ENCODE measurements around the gene ZNF423.

The ZNF423 gene

DNA sequence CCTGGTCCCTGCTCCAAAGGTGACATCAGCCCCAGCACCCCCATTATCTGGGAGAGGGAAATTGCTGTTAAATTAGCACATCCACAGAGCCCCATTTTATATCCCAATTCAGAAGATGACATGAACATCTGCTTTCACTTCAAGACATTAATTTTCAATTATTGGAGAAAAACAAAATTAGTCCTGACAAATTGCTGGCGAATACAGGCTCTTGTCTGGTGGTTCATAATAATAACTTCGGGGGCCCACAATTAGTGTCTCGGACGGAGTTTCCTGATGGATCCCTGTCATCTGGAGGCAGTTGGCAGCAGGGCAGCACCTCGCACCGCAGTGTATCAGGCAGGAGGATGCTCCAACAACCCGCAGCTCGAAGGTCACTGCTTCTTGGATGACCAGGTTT is 7.4 kb downstream of the ZNF423 start:
- TF ChIP-seq, protein P1, sequence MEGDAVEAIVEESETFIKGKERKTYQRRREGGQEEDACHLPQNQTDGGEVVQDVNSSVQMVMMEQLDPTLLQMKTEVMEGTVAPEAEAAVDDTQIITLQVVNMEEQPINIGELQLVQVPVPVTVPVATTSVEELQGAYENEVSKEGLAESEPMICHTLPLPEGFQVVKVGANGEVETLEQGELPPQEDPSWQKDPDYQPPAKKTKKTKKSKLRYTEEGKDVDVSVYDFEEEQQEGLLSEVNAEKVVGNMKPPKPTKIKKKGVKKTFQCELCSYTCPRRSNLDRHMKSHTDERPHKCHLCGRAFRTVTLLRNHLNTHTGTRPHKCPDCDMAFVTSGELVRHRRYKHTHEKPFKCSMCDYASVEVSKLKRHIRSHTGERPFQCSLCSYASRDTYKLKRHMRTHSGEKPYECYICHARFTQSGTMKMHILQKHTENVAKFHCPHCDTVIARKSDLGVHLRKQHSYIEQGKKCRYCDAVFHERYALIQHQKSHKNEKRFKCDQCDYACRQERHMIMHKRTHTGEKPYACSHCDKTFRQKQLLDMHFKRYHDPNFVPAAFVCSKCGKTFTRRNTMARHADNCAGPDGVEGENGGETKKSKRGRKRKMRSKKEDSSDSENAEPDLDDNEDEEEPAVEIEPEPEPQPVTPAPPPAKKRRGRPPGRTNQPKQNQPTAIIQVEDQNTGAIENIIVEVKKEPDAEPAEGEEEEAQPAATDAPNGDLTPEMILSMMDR (IDR thresholded peaks at IDR 0.05; ENCODE audit: insufficient read depth, missing control alignments), result no peak
- DNase-seq (ENCODE audit: insufficient read length, low spot score), result no peak
- FAIRE-seq, result no peak

DNA sequence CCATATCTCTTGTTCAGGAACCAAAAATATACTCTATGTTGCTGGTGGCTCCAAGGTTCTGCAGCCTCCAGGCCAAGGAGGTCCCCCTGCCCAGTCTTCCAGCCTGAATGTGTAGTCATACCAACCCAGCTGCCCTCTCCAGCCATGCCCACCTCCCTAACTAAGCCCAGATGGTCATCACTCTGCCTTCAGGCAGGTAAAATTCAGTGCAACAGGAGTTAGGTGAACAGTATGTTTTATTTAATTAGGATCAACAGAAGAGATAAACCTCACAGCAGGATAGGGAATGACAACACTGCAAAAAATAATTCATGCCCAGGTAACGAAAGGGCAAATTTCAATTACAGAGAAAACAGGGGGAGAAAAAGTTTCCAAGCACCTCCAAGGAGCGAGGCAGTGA is 9.1 kb downstream of the ZNF423 start:
- FAIRE-seq (no peak), DNase-seq (ENCODE audit: insufficient read length, low spot score) (no peak)
- TF ChIP-seq, protein P1 (IDR thresholded peaks at IDR 0.05; ENCODE audit: insufficient read depth, missing control alignments), result no peak

DNA sequence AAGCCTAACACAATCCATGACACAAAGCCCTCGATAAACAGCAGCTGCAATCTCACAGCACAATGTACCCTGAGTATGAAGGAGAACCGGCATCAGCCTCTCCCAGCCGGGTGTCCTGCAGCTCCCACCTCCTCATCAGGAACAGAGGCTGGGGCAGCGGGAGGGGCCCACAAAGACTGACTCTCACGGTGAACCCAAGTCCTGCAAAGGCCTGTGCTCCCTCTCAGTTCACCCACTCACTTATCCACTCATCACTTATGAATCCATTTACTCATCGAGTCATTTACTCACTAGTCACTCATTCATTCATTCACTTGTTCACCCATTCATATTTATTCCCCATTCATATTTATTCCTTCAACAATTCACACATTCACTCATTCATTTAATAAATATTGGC is 11.6 kb downstream of the ZNF423 start:
- TF ChIP-seq, protein P1 (IDR thresholded peaks at IDR 0.05; ENCODE audit: insufficient read depth, missing control alignments), result no peak
- FAIRE-seq, result no peak
- DNase-seq (ENCODE audit: insufficient read length, low spot score), result no peak

DNA sequence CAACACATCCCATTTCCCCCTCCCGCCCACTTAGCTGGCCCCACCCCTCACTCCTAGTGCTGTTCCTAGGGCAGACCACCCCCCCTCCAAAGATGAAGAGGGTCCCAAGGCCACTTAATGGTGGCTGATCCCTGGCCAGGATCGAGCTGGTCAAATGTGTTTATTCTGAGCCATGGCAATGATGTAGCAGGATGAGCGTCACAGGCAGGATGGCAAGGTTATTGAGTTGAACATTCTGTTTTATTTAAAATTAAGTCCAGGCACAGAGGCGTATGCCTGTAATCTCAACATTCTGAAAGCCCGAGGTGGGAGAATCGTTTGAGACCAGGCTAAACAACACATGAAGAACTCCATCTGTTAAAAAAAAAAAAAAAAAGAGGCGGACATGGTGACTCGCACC is 12.2 kb downstream of the ZNF423 start:
- no peak for FAIRE-seq

DNA sequence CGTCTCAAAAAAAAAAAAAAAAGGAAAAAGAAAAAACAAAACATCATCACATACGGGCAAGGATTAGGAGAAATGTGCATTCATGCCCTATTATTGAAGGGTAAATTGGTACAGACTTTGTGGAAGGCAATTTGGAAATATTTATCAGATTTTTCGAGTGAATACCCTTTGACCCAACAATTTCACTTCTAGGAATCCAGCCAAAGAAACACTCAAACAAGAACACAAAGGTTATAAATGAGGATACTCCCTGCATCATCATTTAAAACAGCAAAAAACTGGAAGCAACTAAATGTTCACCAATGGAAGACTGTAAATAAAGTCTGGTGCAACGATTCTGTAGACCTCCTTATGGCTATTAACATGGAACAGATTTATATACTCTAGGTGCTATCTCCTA is 12.9 kb downstream of the ZNF423 start:
- FAIRE-seq, result no peak
- TF ChIP-seq, protein P1 (IDR thresholded peaks at IDR 0.05; ENCODE audit: insufficient read depth, missing control alignments), result no peak
- DNase-seq (ENCODE audit: insufficient read length, low spot score), result no peak

More for the DNA sequence above, 12.2 kb downstream of the ZNF423 start:
- TF ChIP-seq, protein P1 (IDR thresholded peaks at IDR 0.05; ENCODE audit: insufficient read depth, missing control alignments), result no peak
- no peak for DNase-seq (ENCODE audit: insufficient read length, low spot score)

DNA sequence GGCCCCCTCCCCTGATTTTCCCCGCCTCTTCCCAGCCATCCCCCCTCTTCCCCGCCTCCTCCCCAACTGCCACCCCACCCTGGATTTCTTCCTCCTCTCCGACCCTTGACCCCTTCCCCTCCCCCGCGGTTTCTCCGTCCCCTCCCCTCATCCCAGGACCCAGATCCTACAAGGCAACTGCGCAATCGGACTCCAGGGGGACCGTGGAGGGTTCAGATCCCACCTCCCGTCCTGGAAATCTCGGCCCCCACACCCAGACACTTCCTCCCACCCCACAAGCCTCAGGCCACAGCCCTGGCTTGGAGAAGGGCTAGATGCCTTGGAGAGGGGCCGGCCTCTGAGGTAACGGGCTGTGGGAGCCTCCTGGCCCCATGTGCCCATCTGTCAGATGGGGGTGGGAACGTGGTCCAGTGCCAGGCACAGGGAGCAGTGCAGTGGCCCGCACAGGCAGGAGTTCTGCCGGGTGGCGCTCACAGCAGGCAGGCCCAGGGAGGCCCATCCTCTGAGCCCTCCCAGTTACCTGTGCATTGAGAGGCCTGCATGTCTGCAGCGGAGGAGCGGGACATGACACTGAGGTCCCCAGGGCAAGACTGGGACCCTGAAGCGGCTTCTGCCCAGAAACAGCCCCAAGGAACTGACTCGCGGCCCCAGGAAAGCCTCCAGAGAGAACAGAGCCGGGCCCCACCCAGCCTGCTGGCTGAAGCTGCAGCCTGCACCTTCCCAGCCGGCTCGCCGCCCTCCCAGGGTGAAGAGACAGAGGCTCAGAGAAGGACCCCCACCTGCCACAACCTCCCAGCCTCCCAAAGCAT is 16.7 kb downstream of the ZNF423 start:
- TF ChIP-seq, protein P1 (IDR thresholded peaks at IDR 0.05; ENCODE audit: insufficient read depth, missing control alignments), result no peak
- DNase-seq (ENCODE audit: insufficient read length, low spot score) (no peak), FAIRE-seq (no peak)

DNA sequence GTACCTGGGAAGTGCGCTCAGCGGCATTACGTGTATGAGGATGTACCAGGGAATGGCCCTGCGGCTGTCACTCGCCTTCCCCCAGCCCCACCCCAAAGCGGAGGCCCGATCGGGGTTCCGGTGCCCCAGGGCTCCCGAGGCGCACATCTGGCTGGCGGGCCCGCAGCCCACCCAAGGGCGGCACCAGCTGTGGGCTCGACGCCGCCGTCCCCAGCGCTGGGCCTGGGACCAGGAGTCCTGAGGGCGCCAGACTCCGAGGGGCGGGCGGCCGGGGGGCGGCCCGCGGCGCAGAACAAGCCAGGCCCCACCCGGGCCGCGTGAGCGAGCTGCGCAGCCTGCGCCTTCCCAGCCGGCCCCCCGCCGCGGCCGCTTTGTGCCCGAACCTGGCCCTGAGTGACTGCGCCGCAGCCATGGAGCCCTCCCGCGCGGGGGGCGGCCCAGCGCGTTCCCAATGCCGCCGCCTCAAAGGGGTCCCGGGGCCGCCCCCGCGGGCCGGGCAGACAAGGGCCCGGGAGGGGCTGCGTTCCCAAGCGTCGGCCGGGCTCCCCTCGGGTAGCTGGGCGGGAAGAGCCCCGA is 17.4 kb downstream of the ZNF423 start:
- FAIRE-seq, result no peak
- no peak for DNase-seq (ENCODE audit: insufficient read length, low spot score)
- TF ChIP-seq, protein P1 (IDR thresholded peaks at IDR 0.05; ENCODE audit: insufficient read depth, missing control alignments), result no peak
